ENCODE measurements around the gene HBD.

HBD gene

GRCh38 chr11:5277807-5278382 is 43.6 kb upstream of the HBD start:
- H3K27ac ChIP-seq: no peak overlapping the region
- no peak for TF ChIP-seq CTCF (IDR thresholded peaks at IDR 0.05)
- no peak for TF ChIP-seq ZFX (IDR thresholded peaks at IDR 0.05; ENCODE audit: borderline replicate concordance)

GRCh38 chr11:5276697-5277096 is 42.4 kb upstream of the HBD start:
- TF ChIP-seq CTCF (IDR thresholded peaks at IDR 0.05) (no peak), ZFX (IDR thresholded peaks at IDR 0.05; ENCODE audit: borderline replicate concordance) (no peak)

GRCh38 chr11:5275369-5276110 is 41.3 kb upstream of the HBD start:
- TF ChIP-seq CTCF (IDR thresholded peaks at IDR 0.05): no peak
- TF ChIP-seq ZFX (IDR thresholded peaks at IDR 0.05; ENCODE audit: borderline replicate concordance): no peak
- H3K27ac ChIP-seq: no peak overlapping the region

More at GRCh38 chr11:5276697-5277096, 42.4 kb upstream of the HBD start:
- no peak overlapping the region for H3K27ac ChIP-seq

GRCh38 chr11:5274395-5274794 is 40.1 kb upstream of the HBD start:
- no peak overlapping the region for H3K27ac ChIP-seq
- TF ChIP-seq ZFX (IDR thresholded peaks at IDR 0.05; ENCODE audit: borderline replicate concordance): no peak
- TF ChIP-seq CTCF (IDR thresholded peaks at IDR 0.05): no peak

- H3K27ac ChIP-seq: no peak overlapping the region
- no peak for TF ChIP-seq CTCF (IDR thresholded peaks at IDR 0.05)
- TF ChIP-seq ZFX (IDR thresholded peaks at IDR 0.05; ENCODE audit: borderline replicate concordance): no peak
These were observed 38.2 kb upstream of the HBD start for GRCh38 chr11:5272395-5273017.

- H3K27ac ChIP-seq: no peak within 1 kb of the TSS
- no peak for TF ChIP-seq CTCF (IDR thresholded peaks at IDR 0.05)
- TF ChIP-seq ZFX (IDR thresholded peaks at IDR 0.05; ENCODE audit: borderline replicate concordance): no peak
These were observed 35.4 kb upstream of the HBD start, which contains the start of gene HBE1 for GRCh38 chr11:5269715-5270147. Gene HBE1 (minus strand): TSS chr11:5269945. CDS start chr11:5269890, 55 bp downstream.

All from 22Rv1 (cell line).